ENCODE results near the gene ZFPL1.

Gene ZFPL1

GRCh38 chr11:65084598-65085375 is 765 bp downstream of the ZFPL1 start:
- Histone ChIP-seq H3K9ac (ENCODE audit: low read depth, low read length) (peak overlapping the region; percentile 93), H3K9me3 (ENCODE audit: control insufficient read depth, insufficient read depth, low read length) (no peaks in the 10 kb centered on the region), H3K4me1 (ENCODE audit: control insufficient read depth, insufficient read depth, low read length) (peaks cover 5% of the 10 kb centered on the region), H3K27me3 (ENCODE audit: control insufficient read depth, insufficient read depth, low read length) (no peaks in the 10 kb centered on the region), H3K36me3 (ENCODE audit: control insufficient read depth, insufficient read depth, low read length) (peaks cover 29% of the 10 kb centered on the region), H3K4me3 (ENCODE audit: low read depth, low read length) (peak overlapping the region; percentile 96)

GRCh38 chr11:65085446-65085845 is 1.4 kb downstream of the ZFPL1 start:
- Histone ChIP-seq H3K4me1 (ENCODE audit: control insufficient read depth, insufficient read depth, low read length) (peaks cover 5% of the 10 kb centered on the region), H3K4me3 (ENCODE audit: low read depth, low read length) (no peak overlapping the region), H3K9ac (ENCODE audit: low read depth, low read length) (no peak overlapping the region), H3K36me3 (ENCODE audit: control insufficient read depth, insufficient read depth, low read length) (peaks cover 29% of the 10 kb centered on the region), H3K27me3 (ENCODE audit: control insufficient read depth, insufficient read depth, low read length) (no peaks in the 10 kb centered on the region), H3K9me3 (ENCODE audit: control insufficient read depth, insufficient read depth, low read length) (no peaks in the 10 kb centered on the region)

- peaks cover 24% of the 10 kb centered on the region for H3K36me3 ChIP-seq (ENCODE audit: control insufficient read depth, insufficient read depth, low read length)
These were observed 2.8 kb downstream of the ZFPL1 start for GRCh38 chr11:65086809-65087208.

GRCh38 chr11:65087216-65087615 is 3.2 kb downstream of the ZFPL1 start:
- no peak overlapping the region for H3K4me3 ChIP-seq (ENCODE audit: low read depth, low read length)
- H3K9me3 ChIP-seq (ENCODE audit: control insufficient read depth, insufficient read depth, low read length) = no peaks in the 10 kb centered on the region
- H3K27me3 ChIP-seq (ENCODE audit: control insufficient read depth, insufficient read depth, low read length) = no peaks in the 10 kb centered on the region
- peaks cover 5% of the 10 kb centered on the region for H3K4me1 ChIP-seq (ENCODE audit: control insufficient read depth, insufficient read depth, low read length)
- H3K36me3 ChIP-seq (ENCODE audit: control insufficient read depth, insufficient read depth, low read length) = peaks cover 20% of the 10 kb centered on the region
- H3K9ac ChIP-seq (ENCODE audit: low read depth, low read length) = no peak overlapping the region

More at GRCh38 chr11:65086809-65087208, 2.8 kb downstream of the ZFPL1 start:
- Histone ChIP-seq H3K4me1 (ENCODE audit: control insufficient read depth, insufficient read depth, low read length) (peaks cover 5% of the 10 kb centered on the region), H3K4me3 (ENCODE audit: low read depth, low read length) (no peak overlapping the region), H3K9ac (ENCODE audit: low read depth, low read length) (no peak overlapping the region), H3K27me3 (ENCODE audit: control insufficient read depth, insufficient read depth, low read length) (no peaks in the 10 kb centered on the region), H3K9me3 (ENCODE audit: control insufficient read depth, insufficient read depth, low read length) (no peaks in the 10 kb centered on the region)

GRCh38 chr11:65087827-65088226 is 3.8 kb downstream of the ZFPL1 start:
- Histone ChIP-seq H3K36me3 (ENCODE audit: control insufficient read depth, insufficient read depth, low read length) (peaks cover 19% of the 10 kb centered on the region), H3K4me1 (ENCODE audit: control insufficient read depth, insufficient read depth, low read length) (peaks cover 3% of the 10 kb centered on the region), H3K9me3 (ENCODE audit: control insufficient read depth, insufficient read depth, low read length) (no peaks in the 10 kb centered on the region), H3K4me3 (ENCODE audit: low read depth, low read length) (no peak overlapping the region), H3K27me3 (ENCODE audit: control insufficient read depth, insufficient read depth, low read length) (no peaks in the 10 kb centered on the region), H3K9ac (ENCODE audit: low read depth, low read length) (no peak overlapping the region)

- Histone ChIP-seq H3K27me3 (ENCODE audit: control insufficient read depth, insufficient read depth, low read length) (no peaks in the 10 kb centered on the region), H3K9me3 (ENCODE audit: control insufficient read depth, insufficient read depth, low read length) (no peaks in the 10 kb centered on the region), H3K4me3 (ENCODE audit: low read depth, low read length) (no peak overlapping the region), H3K9ac (ENCODE audit: low read depth, low read length) (no peak overlapping the region), H3K36me3 (ENCODE audit: control insufficient read depth, insufficient read depth, low read length) (peaks cover 19% of the 10 kb centered on the region), H3K4me1 (ENCODE audit: control insufficient read depth, insufficient read depth, low read length) (no peaks in the 10 kb centered on the region)
These were observed 5.6 kb downstream of the ZFPL1 start for GRCh38 chr11:65089621-65090020.

GRCh38 chr11:65090628-65091027 is 6.6 kb downstream of the ZFPL1 start:
- Histone ChIP-seq H3K4me1 (ENCODE audit: control insufficient read depth, insufficient read depth, low read length) (no peaks in the 10 kb centered on the region), H3K9me3 (ENCODE audit: control insufficient read depth, insufficient read depth, low read length) (no peaks in the 10 kb centered on the region), H3K27me3 (ENCODE audit: control insufficient read depth, insufficient read depth, low read length) (no peaks in the 10 kb centered on the region), H3K9ac (ENCODE audit: low read depth, low read length) (no peak overlapping the region), H3K36me3 (ENCODE audit: control insufficient read depth, insufficient read depth, low read length) (peaks cover 19% of the 10 kb centered on the region), H3K4me3 (ENCODE audit: low read depth, low read length) (no peak overlapping the region)

- H3K9ac ChIP-seq (ENCODE audit: low read depth, low read length) = peak overlapping the region; percentile 76
- H3K4me1 ChIP-seq (ENCODE audit: control insufficient read depth, insufficient read depth, low read length) = peaks cover 3% of the 10 kb centered on the region
- H3K36me3 ChIP-seq (ENCODE audit: control insufficient read depth, insufficient read depth, low read length) = no peaks in the 10 kb centered on the region
- no peaks in the 10 kb centered on the region for H3K9me3 ChIP-seq (ENCODE audit: control insufficient read depth, insufficient read depth, low read length)
- no peaks in the 10 kb centered on the region for H3K27me3 ChIP-seq (ENCODE audit: control insufficient read depth, insufficient read depth, low read length)
- peak overlapping the region; percentile 43 for H3K4me3 ChIP-seq (ENCODE audit: low read depth, low read length)
These were observed 11.4 kb downstream of the ZFPL1 start for GRCh38 chr11:65095427-65095826.

- H3K4me1 ChIP-seq (ENCODE audit: control insufficient read depth, insufficient read depth, low read length) = peaks cover 3% of the 10 kb centered on the region
- H3K4me3 ChIP-seq (ENCODE audit: low read depth, low read length) = peak within 1 kb of the TSS; percentile 82
- no peaks in the 10 kb centered on the region for H3K27me3 ChIP-seq (ENCODE audit: control insufficient read depth, insufficient read depth, low read length)
- no peaks in the 10 kb centered on the region for H3K36me3 ChIP-seq (ENCODE audit: control insufficient read depth, insufficient read depth, low read length)
- H3K9me3 ChIP-seq (ENCODE audit: control insufficient read depth, insufficient read depth, low read length) = no peaks in the 10 kb centered on the region
- peak within 1 kb of the TSS; percentile 76 for H3K9ac ChIP-seq (ENCODE audit: low read depth, low read length)
These were observed 12.2 kb downstream of the ZFPL1 start, which contains the start of gene VPS51 for GRCh38 chr11:65095974-65096806. VPS51 (plus strand) TSS chr11:65096214; CDS start chr11:65096251, 37 bp downstream.

GRCh38 chr11:65096926-65097325 is 12.9 kb downstream of the ZFPL1 start:
- Histone ChIP-seq H3K36me3 (ENCODE audit: control insufficient read depth, insufficient read depth, low read length) (no peaks in the 10 kb centered on the region), H3K9me3 (ENCODE audit: control insufficient read depth, insufficient read depth, low read length) (no peaks in the 10 kb centered on the region), H3K4me1 (ENCODE audit: control insufficient read depth, insufficient read depth, low read length) (peaks cover 3% of the 10 kb centered on the region), H3K27me3 (ENCODE audit: control insufficient read depth, insufficient read depth, low read length) (no peaks in the 10 kb centered on the region), H3K9ac (ENCODE audit: low read depth, low read length) (no peak overlapping the region), H3K4me3 (ENCODE audit: low read depth, low read length) (peak overlapping the region; percentile 82)

GRCh38 chr11:65100674-65101350 is 16.8 kb downstream of the ZFPL1 start:
- Histone ChIP-seq H3K9me3 (ENCODE audit: control insufficient read depth, insufficient read depth, low read length) (no peaks in the 10 kb centered on the region), H3K4me3 (ENCODE audit: low read depth, low read length) (no peak overlapping the region), H3K27me3 (ENCODE audit: control insufficient read depth, insufficient read depth, low read length) (no peaks in the 10 kb centered on the region), H3K36me3 (ENCODE audit: control insufficient read depth, insufficient read depth, low read length) (no peaks in the 10 kb centered on the region), H3K9ac (ENCODE audit: low read depth, low read length) (no peak overlapping the region), H3K4me1 (ENCODE audit: control insufficient read depth, insufficient read depth, low read length) (peaks cover 3% of the 10 kb centered on the region)
